ENCODE data around the gene CNTFR. TPM values are rescaled to one million over a fixed set of nuclear protein-coding genes. Genes with fewer than 3 reads are reported as not detected.

Gene CNTFR
- total and polyA plus RNA-seq, 2 of the 8 experiments (the other 6 are each of a cell fraction or from before 2014, with no cell fraction given): 1.2 to 4.2 TPM

- peak overlapping the region; percentile 90 to 92; a peak in 1 of 4 replicates for H3K4me2 ChIP-seq (ENCODE audit: insufficient read depth in 1 of 2, low read depth in 2 of 2, low read length in 2 of 2)
- FAIRE-seq: no peak
Observed at GRCh38 chr9:34521406-34522045, 68.0 kb downstream of the CNTFR start.

More at GRCh38 chr9:34521406-34522045, 68.0 kb downstream of the CNTFR start:
- Histone ChIP-seq H4K91ac (replicated peaks; ENCODE audit: insufficient read length, low read length) (peak overlapping the region; percentile 54), H3K79me2 (ENCODE audit: control insufficient read depth in 1 of 2, insufficient read depth in 2 of 2, low read length in 2 of 2) (no peaks in the 10 kb centered on the region), H2AK5ac (ENCODE audit: low read depth, low read length) (0 out of 2 replicates have a peak overlapping the region, but pooled peaks have one; percentile 86), H3K9ac (replicated peaks in 1 of 4; ENCODE audit: extremely low read depth in 1 of 4, low read depth in 3 of 4, low read length in 3 of 4) (no peak overlapping the region), H2BK120ac (replicated peaks; ENCODE audit: low read depth, low read length) (no peak overlapping the region), H3K4me3 (ENCODE audit: extremely low read depth in 1 of 4, insufficient read depth in 2 of 4, low read depth in 3 of 4, low read length in 4 of 4) (peak overlapping the region in 1 of 4 experiments; percentile 78; a peak in 1 of 8 replicates), H3K18ac (ENCODE audit: extremely low read depth, low read length) (no peak overlapping the region), H3K14ac (ENCODE audit: insufficient read length) (no peak overlapping the region), H2BK5ac (ENCODE audit: low read depth, low read length) (0 out of 2 replicates have a peak overlapping the region, but pooled peaks have one; percentile 60), H3K27ac (ENCODE audit: low read depth, low read length) (no peak overlapping the region), H4K5ac (ENCODE audit: insufficient read length, low read depth, low read length) (no peak overlapping the region), H3K27me3 (replicated peaks in 1 of 4; ENCODE audit: control insufficient read depth in 3 of 4, extremely low read depth in 1 of 4, insufficient read depth in 3 of 4, low read length in 3 of 4) (peaks cover 1 to 14% (median 11%) of the 10 kb centered on the region in 4 experiments; a peak in 6 of 7 replicates), H2AFZ (ENCODE audit: low read length) (no peak overlapping the region), H3K4ac (replicated peaks; ENCODE audit: insufficient read length, low read depth, low read length) (no peak overlapping the region), H2BK12ac (ENCODE audit: low read depth, low read length) (no peak overlapping the region), H3K23me2 (ENCODE audit: low read depth, low read length) (peaks cover 6% of the 10 kb centered on the region), H4K8ac (ENCODE audit: extremely low read depth, insufficient read depth, low read length) (peak overlapping the region; percentile 9; the same call in 1 of the 2 replicates), H3K56ac (replicated peaks; ENCODE audit: insufficient read length, low read depth, low read length) (no peak overlapping the region), H4K20me1 (replicated peaks in 1 of 2; ENCODE audit: control insufficient read depth in 1 of 2, insufficient read depth in 2 of 2, low read length in 2 of 2) (no peaks in the 10 kb centered on the region), H3K4me1 (replicated peaks in 1 of 4; ENCODE audit: control insufficient read depth in 3 of 4, insufficient read depth in 4 of 4, low read length in 3 of 4) (peaks cover 0 to 17% (median 8%) of the 10 kb centered on the region in 4 experiments; a peak in 6 of 7 replicates), H3K36me3 (ENCODE audit: control insufficient read depth in 2 of 4, insufficient read depth in 4 of 4, low read length in 3 of 4) (no peaks in the 10 kb centered on the region), H3K9me3 (ENCODE audit: insufficient read depth in 2 of 2, low read depth in 1 of 2, low read length in 1 of 2) (no peaks in the 10 kb centered on the region), H2BK15ac (ENCODE audit: low read length) (no peak overlapping the region; the same call in 1 of the 2 replicates), H3K79me1 (ENCODE audit: low read depth, low read length) (no peaks in the 10 kb centered on the region), H2BK20ac (ENCODE audit: low read length) (no peak overlapping the region), H3K23ac (ENCODE audit: insufficient read length) (no peak overlapping the region)
- no peak for DNase-seq (ENCODE audit: low read depth in 1 of 2, low spot score in 2 of 2)
- 90% methylated on average over 10 of the region's 11 CpGs; no CpG with 5 or more reads in 1 of the 2 experiments for WGBS, 2 experiments (ENCODE audit: extremely low coverage in 1 of 2, insufficient coverage in 1 of 2, insufficient read length in 1 of 2, insufficient replicate concordance in 2 of 2, low coverage in 1 of 2, low lambda C conversion rate in 2 of 2, missing lambda C conversion rate in 1 of 2)
- ChIA-PET POLR2A (ENCODE audit: partially characterized antibody) (no interaction called here), CTCF (ENCODE audit: partially characterized antibody) (interaction anchor here (0.9 to 6.2 kb wide), 10 partner anchors 8 to 117 kb away, joined by 3 to 53 read pairs (median 5); no protein-coding TSS in a partner anchor)
- no peak for TF ChIP-seq GTF2F1 (IDR thresholded peaks at IDR 0.05; ENCODE audit: borderline replicate concordance, low read depth, low read length)
- no peak for TF ChIP-seq TAF1 (IDR thresholded peaks at IDR 0.05; ENCODE audit: low read depth, low read length)
- TF ChIP-seq, protein P1, sequence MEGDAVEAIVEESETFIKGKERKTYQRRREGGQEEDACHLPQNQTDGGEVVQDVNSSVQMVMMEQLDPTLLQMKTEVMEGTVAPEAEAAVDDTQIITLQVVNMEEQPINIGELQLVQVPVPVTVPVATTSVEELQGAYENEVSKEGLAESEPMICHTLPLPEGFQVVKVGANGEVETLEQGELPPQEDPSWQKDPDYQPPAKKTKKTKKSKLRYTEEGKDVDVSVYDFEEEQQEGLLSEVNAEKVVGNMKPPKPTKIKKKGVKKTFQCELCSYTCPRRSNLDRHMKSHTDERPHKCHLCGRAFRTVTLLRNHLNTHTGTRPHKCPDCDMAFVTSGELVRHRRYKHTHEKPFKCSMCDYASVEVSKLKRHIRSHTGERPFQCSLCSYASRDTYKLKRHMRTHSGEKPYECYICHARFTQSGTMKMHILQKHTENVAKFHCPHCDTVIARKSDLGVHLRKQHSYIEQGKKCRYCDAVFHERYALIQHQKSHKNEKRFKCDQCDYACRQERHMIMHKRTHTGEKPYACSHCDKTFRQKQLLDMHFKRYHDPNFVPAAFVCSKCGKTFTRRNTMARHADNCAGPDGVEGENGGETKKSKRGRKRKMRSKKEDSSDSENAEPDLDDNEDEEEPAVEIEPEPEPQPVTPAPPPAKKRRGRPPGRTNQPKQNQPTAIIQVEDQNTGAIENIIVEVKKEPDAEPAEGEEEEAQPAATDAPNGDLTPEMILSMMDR (IDR thresholded peaks at IDR 0.05; ENCODE audit: control extremely low read depth in 1 of 3, insufficient read depth in 1 of 3, low read depth in 1 of 3, low read length in 3 of 3): no peak
- TF ChIP-seq POLR2A (IDR thresholded peaks at IDR 0.05; ENCODE audit: control extremely low read depth in 1 of 2, low read depth in 2 of 2, low read length in 2 of 2): no peak
- no peak for TF ChIP-seq CTBP2 (IDR thresholded peaks at IDR 0.05; ENCODE audit: borderline replicate concordance, insufficient read depth, insufficient read length, low read length)
- TF ChIP-seq RXRA (IDR thresholded peaks at IDR 0.05; ENCODE audit: insufficient read depth, low read depth, low read length): no peak

Measured in H1 (cell line).